ENCODE measurements around the gene CHD2. TPM values are rescaled to one million over a fixed set of nuclear protein-coding genes. Genes with fewer than 3 reads are reported as not detected.

The CHD2 gene
- 114 and 116 TPM in 2 replicates for total RNA-seq

GRCh38 chr15:92899948-92900730 is at the start of gene CHD2:
TSS of gene CHD2 (plus strand) at chr15:92900324. CDS start at chr15:92901238, 914 bp downstream.

Other genes starting within 250 kb of the CHD2 start
- gene FAM174B, start 244.5 kb upstream of the CHD2 start, total RNA-seq = 0.22 and 0.66 TPM in 2 replicates
- 0.14 TPM in 1 of 2 replicates, not detected in the other for gene RGMA, start 188.9 kb downstream of the CHD2 start, total RNA-seq